ENCODE results near the gene STAT2.

DNA sequence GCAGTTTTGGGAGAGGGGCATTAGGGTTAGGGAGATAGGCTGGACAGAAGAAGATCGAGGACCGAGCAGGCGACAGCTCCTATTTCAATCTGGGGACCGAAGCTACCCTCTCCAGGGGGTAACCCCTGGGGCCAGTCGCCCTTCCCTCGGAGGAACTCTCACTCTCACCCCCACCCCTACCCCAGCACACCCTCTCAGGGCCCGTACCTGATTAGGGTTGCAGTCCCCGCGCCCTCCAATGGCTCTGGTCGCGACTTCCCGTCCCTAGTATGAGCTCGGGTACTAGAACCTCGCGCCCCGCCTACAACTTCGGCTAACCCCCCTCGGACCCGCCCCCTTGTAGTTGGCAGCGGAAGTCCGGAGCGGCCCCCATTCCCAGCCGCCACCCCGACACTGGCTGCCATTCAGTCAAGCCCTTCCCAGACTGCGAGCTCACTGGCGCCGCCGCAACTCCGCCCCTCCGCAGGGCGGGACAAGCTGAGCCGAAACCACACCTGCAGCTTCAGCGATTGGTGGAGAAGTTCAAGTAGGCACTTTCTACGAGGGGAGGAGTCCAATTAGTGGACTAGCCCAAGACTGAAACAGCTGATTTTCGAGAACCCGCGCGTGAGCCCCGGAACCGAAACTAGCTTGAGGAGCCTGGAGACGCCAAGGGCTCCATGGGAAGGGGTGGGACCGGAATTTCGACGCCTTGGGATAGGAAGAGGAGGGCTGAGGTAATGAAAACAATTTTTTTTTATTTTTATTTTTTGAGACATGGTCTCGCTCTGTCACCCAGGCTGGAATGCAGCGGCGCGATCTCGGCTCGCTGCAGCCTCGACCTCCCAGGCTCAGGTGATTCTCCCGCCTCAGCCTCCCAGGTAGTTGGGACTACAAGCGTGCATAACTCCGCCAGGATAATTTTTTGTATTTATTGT lies at the start of gene STAT2:
- TF ChIP-seq POLR2A (IDR thresholded peaks at IDR 0.05; ENCODE audit: low read depth, low read length) = peak; percentile 65; the same call in 1 of the 2 replicates
- TF ChIP-seq MXI1 (IDR thresholded peaks at IDR 0.05; ENCODE audit: borderline replicate concordance, low read depth, low read length) = 0 out of 2 replicates have a peak, but pooled peaks have one; percentile 45
- TF ChIP-seq, protein P1, sequence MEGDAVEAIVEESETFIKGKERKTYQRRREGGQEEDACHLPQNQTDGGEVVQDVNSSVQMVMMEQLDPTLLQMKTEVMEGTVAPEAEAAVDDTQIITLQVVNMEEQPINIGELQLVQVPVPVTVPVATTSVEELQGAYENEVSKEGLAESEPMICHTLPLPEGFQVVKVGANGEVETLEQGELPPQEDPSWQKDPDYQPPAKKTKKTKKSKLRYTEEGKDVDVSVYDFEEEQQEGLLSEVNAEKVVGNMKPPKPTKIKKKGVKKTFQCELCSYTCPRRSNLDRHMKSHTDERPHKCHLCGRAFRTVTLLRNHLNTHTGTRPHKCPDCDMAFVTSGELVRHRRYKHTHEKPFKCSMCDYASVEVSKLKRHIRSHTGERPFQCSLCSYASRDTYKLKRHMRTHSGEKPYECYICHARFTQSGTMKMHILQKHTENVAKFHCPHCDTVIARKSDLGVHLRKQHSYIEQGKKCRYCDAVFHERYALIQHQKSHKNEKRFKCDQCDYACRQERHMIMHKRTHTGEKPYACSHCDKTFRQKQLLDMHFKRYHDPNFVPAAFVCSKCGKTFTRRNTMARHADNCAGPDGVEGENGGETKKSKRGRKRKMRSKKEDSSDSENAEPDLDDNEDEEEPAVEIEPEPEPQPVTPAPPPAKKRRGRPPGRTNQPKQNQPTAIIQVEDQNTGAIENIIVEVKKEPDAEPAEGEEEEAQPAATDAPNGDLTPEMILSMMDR (conservative IDR thresholded peaks at IDR 0.05; ENCODE audit: low read depth, low read length) = no peak
- no peak for TF ChIP-seq RFX5 (IDR thresholded peaks at IDR 0.05; ENCODE audit: low read depth, low read length)
- no peak for TF ChIP-seq CEBPB (IDR thresholded peaks at IDR 0.05; ENCODE audit: low read depth, low read length)
- peak; percentile 42; the same call in 1 of the 2 replicates for TF ChIP-seq USF2 (IDR thresholded peaks at IDR 0.05; ENCODE audit: low read depth, low read length)
- no peak for TF ChIP-seq ELK1 (IDR thresholded peaks at IDR 0.05; ENCODE audit: borderline replicate concordance, low read depth, low read length)

Measured in IMR-90 (cell line).